Measurements from ENCODE around the gene MCM3AP.

DNA sequence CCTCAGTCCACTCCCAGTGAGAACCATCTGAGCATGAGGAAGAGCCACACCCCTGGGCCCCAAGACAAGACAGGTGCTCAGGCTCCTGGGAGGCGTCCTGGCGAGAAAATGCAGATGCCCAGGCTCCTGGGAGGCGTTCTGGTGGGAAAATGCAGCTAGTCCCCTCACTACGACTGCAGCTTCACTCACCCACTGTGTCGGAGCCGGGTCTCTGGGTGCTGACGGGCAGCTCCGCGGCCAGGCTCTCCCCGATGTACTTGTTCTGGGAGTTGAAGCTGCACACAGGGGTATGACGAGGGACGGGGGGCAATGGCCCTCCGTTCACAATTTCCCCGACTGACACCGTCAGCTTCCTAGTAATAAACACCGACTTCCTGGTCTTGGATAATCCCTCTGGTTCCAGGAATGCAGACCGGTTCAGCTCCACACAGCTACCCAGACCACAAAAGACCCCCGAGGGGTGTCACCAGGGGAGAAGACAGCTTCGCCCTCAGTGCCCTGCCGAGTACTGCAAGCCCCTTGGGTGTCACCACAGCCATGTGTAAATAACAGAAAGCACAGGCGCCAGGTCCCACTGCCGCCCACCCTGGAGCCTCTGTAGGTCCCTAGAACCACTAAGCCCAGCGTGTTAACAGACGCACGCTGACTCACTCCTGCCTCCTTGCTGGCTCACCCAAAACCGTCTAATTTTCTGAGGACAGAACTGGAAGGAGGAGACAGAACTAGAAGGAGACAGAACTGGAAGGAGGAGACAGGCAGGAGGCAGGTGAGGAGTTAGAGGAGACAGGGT is 19.5 kb downstream of the MCM3AP start:
- no peak for TF ChIP-seq FOXA1 (IDR thresholded peaks at IDR 0.05)
- TF ChIP-seq ELF4 (IDR thresholded peaks at IDR 0.05): no peak
- TF ChIP-seq SUZ12 (IDR thresholded peaks at IDR 0.05): no peak
